ENCODE results near the gene C1orf115.

The C1orf115 gene

DNA sequence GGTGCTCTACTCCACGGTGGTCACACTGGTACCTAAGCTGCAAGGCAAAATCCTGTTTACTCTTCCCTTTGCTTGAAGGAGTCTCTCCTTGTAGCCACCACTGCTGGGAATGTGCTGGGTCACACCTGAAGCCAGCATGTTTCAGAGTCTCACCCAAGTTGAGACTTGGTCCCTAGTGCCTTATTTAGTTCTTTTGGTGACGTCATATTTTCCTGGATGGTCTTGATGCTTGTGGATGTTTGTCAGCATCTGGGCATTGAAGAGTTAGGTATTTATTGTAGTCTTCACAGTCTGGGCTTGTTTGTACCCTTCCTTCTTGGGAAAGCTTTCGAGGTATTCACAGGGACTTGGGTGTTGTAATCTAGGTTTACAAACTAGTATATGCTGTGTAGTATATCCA lies 52.4 kb downstream of the C1orf115 start:
- TF ChIP-seq CTCF (conservative IDR thresholded peaks at IDR 0.05; ENCODE audit: low read depth, low read length), result no peak
- H3K4me1 ChIP-seq (ENCODE audit: low read depth, poor library complexity, severe bottlenecking), result no peaks in the 10 kb centered on the region
- no peak overlapping the region for H3K9ac ChIP-seq

DNA sequence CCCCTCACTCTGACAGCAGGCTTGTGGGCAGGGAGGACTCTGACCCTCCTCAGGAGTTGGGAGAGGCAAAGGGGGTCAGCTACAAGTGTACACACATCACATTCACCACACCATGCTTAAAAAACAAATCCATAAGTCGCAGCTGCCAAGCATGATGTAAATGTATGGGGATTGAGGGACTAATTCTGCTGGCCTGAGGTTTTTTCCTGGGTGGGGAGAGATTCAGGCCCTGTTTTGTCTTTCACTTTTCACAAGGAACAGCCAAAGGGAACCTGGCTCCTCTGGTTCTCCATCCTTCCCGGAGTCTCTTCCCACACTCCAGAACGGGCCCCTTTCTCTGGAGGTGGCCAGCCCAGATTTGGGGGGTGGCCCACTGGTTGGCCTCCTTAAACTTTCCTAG lies 56.7 kb downstream of the C1orf115 start:
- Histone ChIP-seq H3K4me3 (IDR thresholded peaks at IDR 0.05; ENCODE audit: insufficient read depth, low read depth, low read length) (no peak overlapping the region), H3K27ac (no peak overlapping the region)
- TF ChIP-seq CTCF (conservative IDR thresholded peaks at IDR 0.05; ENCODE audit: low read depth, low read length), result no peak

More for the DNA sequence above, 52.4 kb downstream of the C1orf115 start:
- Histone ChIP-seq H3K27me3 (ENCODE audit: insufficient read depth, low read depth) (no peaks in the 10 kb centered on the region), H4K20me1 (ENCODE audit: insufficient read depth) (no peaks in the 10 kb centered on the region), H3K4me3 (IDR thresholded peaks at IDR 0.05; ENCODE audit: insufficient read depth, low read depth, low read length) (no peak overlapping the region), H3K79me2 (ENCODE audit: insufficient read depth, low read depth) (no peaks in the 10 kb centered on the region), H3K36me3 (ENCODE audit: insufficient read depth) (no peaks in the 10 kb centered on the region), H3K4me2 (no peak overlapping the region), H3K27ac (no peak overlapping the region), H2AFZ (ENCODE audit: low read depth) (no peak overlapping the region)

DNA sequence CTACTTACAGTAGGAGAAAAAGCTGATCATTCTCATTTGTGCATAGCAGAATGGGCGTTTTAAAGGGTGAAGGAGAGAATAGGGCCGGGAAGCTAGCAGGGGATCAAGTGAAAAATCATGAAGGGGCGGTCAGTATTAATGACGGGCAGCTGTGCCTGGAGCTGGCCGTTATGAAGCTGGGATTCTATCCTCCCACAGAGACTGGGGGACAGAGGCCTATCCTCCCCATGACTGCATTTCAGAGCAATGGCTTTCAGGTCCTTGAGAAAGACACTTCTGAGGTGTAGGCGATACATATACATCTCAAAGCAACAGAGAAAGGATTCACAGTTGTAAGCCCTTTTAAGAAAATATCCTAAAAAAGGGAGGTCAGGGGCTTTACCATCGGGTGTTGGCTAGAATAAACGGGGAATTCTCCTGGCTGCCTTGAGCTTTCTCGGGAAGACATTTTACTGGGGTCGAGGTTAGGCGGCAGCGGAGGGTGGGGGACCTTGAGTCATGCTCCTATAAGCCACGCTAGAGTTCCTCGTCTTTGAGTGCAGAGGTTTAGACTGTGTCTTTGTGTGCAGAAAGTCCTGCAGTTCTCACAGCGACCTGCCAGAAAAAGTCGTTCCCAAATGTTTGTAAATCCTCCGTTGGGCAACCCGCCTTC lies 57.4 kb downstream of the C1orf115 start:
- Histone ChIP-seq H3K79me2 (ENCODE audit: insufficient read depth, low read depth) (no peaks in the 10 kb centered on the region), H3K36me3 (ENCODE audit: insufficient read depth) (no peaks in the 10 kb centered on the region), H4K20me1 (ENCODE audit: insufficient read depth) (no peaks in the 10 kb centered on the region), H3K27me3 (ENCODE audit: insufficient read depth, low read depth) (no peaks in the 10 kb centered on the region), H3K27ac (no peak overlapping the region), H3K4me1 (ENCODE audit: low read depth, poor library complexity, severe bottlenecking) (no peaks in the 10 kb centered on the region), H3K4me2 (no peak overlapping the region), H2AFZ (ENCODE audit: low read depth) (no peak overlapping the region), H3K4me3 (IDR thresholded peaks at IDR 0.05; ENCODE audit: insufficient read depth, low read depth, low read length) (no peak overlapping the region), H3K9ac (no peak overlapping the region)
- TF ChIP-seq CTCF (conservative IDR thresholded peaks at IDR 0.05; ENCODE audit: low read depth, low read length), result no peak

More for the DNA sequence above, 56.7 kb downstream of the C1orf115 start:
- Histone ChIP-seq H3K79me2 (ENCODE audit: insufficient read depth, low read depth) (no peaks in the 10 kb centered on the region), H3K4me1 (ENCODE audit: low read depth, poor library complexity, severe bottlenecking) (no peaks in the 10 kb centered on the region), H3K27me3 (ENCODE audit: insufficient read depth, low read depth) (no peaks in the 10 kb centered on the region), H3K9ac (no peak overlapping the region), H4K20me1 (ENCODE audit: insufficient read depth) (no peaks in the 10 kb centered on the region), H3K36me3 (ENCODE audit: insufficient read depth) (no peaks in the 10 kb centered on the region), H2AFZ (ENCODE audit: low read depth) (no peak overlapping the region), H3K4me2 (no peak overlapping the region)

GRCh38 chr1:220748089-220748934 lies 58.1 kb downstream of the C1orf115 start, which contains the start of gene MTARC2:
MTARC2 (plus strand) TSS chr1:220748322; CDS start chr1:220748532, 210 bp downstream.
- H3K27ac ChIP-seq, result no peak within 1 kb of the TSS
- H3K4me3 ChIP-seq (IDR thresholded peaks at IDR 0.05; ENCODE audit: insufficient read depth, low read depth, low read length), result no peak within 1 kb of the TSS
- no peak within 1 kb of the TSS for H3K9ac ChIP-seq
- no peaks in the 10 kb centered on the region for H3K27me3 ChIP-seq (ENCODE audit: insufficient read depth, low read depth)
- no peaks in the 10 kb centered on the region for H3K36me3 ChIP-seq (ENCODE audit: insufficient read depth)
- no peaks in the 10 kb centered on the region for H4K20me1 ChIP-seq (ENCODE audit: insufficient read depth)
- H3K4me1 ChIP-seq (ENCODE audit: low read depth, poor library complexity, severe bottlenecking), result no peaks in the 10 kb centered on the region
- H3K4me2 ChIP-seq, result no peak within 1 kb of the TSS
- TF ChIP-seq CTCF (conservative IDR thresholded peaks at IDR 0.05; ENCODE audit: low read depth, low read length), result no peak
- H2AFZ ChIP-seq (ENCODE audit: low read depth), result no peak within 1 kb of the TSS
- H3K79me2 ChIP-seq (ENCODE audit: insufficient read depth, low read depth), result no peaks in the 10 kb centered on the region

All from KMS-11 (cell line).